BLaER1 treated with 17β-estradiol and CSF1 and Interleukin-3, amounts not matched to agents 10 nM and 100 nM (cell line): ENCODE measurements around the gene MRPL33.

ENCODE experiments used
- H3K27ac ChIP-seq, 11 experiments: shearing (Covaris generic); formaldehyde crosslinking; 2 replicates each; pipeline ENCODE4 v1.8.1; 2022
- H3K27me3 ChIP-seq, 11 experiments: shearing (Covaris generic); formaldehyde crosslinking; 2 replicates each; pipeline ENCODE4 v1.8.1; 2022
- H3K36me3 ChIP-seq, 11 experiments: shearing (Covaris generic); formaldehyde crosslinking; 2 replicates each; pipeline ENCODE4 v1.8.1; 2022
- H3K4me1 ChIP-seq, 10 experiments: shearing (Covaris generic); formaldehyde crosslinking; 2 replicates each; pipeline ENCODE4 v1.8.1; 2022
- H3K4me2 ChIP-seq, 11 experiments: shearing (Covaris generic); formaldehyde crosslinking; 2 replicates each; pipeline ENCODE4 v1.8.1; 2022
- H3K4me3 ChIP-seq, 10 experiments: shearing (Covaris generic); formaldehyde crosslinking; 2 replicates each; pipeline ENCODE4 v1.8.1; 2022
- H3K9ac ChIP-seq, 11 experiments: shearing (Covaris generic); formaldehyde crosslinking; 2 replicates each; pipeline ENCODE4 v1.8.1; 2022
- H3K9me3 ChIP-seq, 11 experiments: shearing (Covaris generic); formaldehyde crosslinking; replicated peaks in 1 of 11; 2 replicates each; pipeline ENCODE4 v1.8.1; 2022
- H4K20me1 ChIP-seq, 11 experiments: shearing (Covaris generic); formaldehyde crosslinking; 2 replicates each; pipeline ENCODE4 v1.8.1; 2022
- Cebpa-rat ChIP-seq, 11 experiments: shearing (Covaris generic); IDR thresholded peaks; 2 replicates each; pipeline ENCODE4 v1.8.1; 2022

Gene MRPL33

GRCh38 chr2:27771548-27772335 lies at the start of gene MRPL33:
TSS of gene MRPL33 (plus strand) at chr2:27771719. CDS start at chr2:27771778, 59 bp downstream.
- Histone ChIP-seq H3K4me2 (peak within 1 kb of the TSS; percentile 70 to 94 (median 85)), H3K4me3 (peak within 1 kb of the TSS; percentile 72 to 87 (median 80)), H4K20me1 (no peaks in the 10 kb centered on the region), H3K4me1 (peaks cover 23 to 55% (median 33%) of the 10 kb centered on the region in 10 experiments), H3K27ac (peak within 1 kb of the TSS; percentile 75 to 91 (median 84)), H3K36me3 (peaks cover 12 to 35% (median 28%) of the 10 kb centered on the region in 11 experiments; a peak in 20 of 22 replicates), H3K9me3 (peaks cover 0 to 7% (median 0%) of the 10 kb centered on the region in 11 experiments; a peak in 2 of 22 replicates), H3K9ac (peak within 1 kb of the TSS; percentile 78 to 90 (median 84)), H3K27me3 (no peaks in the 10 kb centered on the region)
- no peak for TF ChIP-seq Cebpa-rat (IDR thresholded peaks at IDR 0.05)

- Histone ChIP-seq H3K9me3 (no peaks in the 10 kb centered on the region), H3K4me2 (peak overlapping the region in 10 of 11 experiments; percentile 51 to 80 (median 69); a peak in 19 of 22 replicates), H4K20me1 (no peaks in the 10 kb centered on the region), H3K4me1 (peaks cover 22 to 63% (median 44%) of the 10 kb centered on the region in 10 experiments), H3K27ac (peak overlapping the region in 4 of 11 experiments; percentile 0 to 25 (median 18); a peak in 6 of 22 replicates), H3K36me3 (no peaks in the 10 kb centered on the region), H3K27me3 (peaks cover 0 to 6% (median 3%) of the 10 kb centered on the region in 11 experiments; a peak in 10 of 22 replicates), H3K9ac (0 out of 22 replicates have a peak overlapping the region, but pooled peaks of 1 of the 11 experiments have one; percentile 37), H3K4me3 (no peak overlapping the region)
- TF ChIP-seq Cebpa-rat (IDR thresholded peaks at IDR 0.05): no peak
These were observed 49.5 kb upstream of the MRPL33 start for GRCh38 chr2:27721884-27722485.

DNA sequence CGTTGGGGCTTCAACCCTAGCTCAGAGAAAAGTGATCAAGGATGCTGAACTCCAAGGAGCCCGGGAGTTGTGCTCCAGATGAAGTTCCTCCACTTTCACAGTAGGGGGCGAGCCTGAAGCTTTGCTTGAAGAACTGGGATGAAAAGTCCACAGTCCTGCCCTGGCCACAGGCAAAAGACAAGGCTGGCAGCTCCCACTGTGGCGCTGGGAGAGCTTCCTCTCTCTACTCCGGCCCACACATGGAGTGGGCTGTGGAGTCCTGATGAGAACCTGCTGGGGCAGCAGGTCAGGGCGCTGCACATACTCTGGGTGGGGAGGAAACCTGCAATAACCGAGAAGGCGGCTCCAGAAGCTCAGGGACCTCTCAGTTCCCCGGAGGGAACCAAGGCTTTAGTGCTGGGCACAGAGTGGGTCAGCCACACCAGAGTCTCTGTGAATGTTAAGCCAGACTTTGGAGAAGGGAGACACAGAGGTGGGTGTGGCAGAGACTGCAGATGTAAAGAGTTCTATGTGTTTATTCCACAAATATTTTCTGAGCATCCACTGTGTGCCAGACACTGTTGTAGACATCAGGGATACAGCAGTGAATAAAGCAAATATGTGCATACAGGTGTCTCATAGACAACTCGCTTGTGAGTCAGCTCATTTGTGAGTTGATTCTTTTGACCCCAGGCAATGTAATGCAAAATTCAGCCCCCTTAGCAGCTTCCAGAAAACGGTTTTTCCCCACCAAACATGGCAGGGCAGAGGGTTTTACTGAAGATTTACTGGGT lies 48.0 kb upstream of the MRPL33 start:
- peaks cover 24 to 68% (median 54%) of the 10 kb centered on the region in 10 experiments for H3K4me1 ChIP-seq

GRCh38 chr2:27724191-27724590 lies 47.3 kb upstream of the MRPL33 start:
- no peaks in the 10 kb centered on the region for H3K9me3 ChIP-seq
- H3K27ac ChIP-seq: peak overlapping the region in 2 of 11 experiments; percentile 11 to 16; a peak in 2 of 22 replicates
- 0 out of 22 replicates have a peak overlapping the region, but pooled peaks of 1 of the 11 experiments have one; percentile 8 for H3K9ac ChIP-seq
- H3K4me1 ChIP-seq: peaks cover 31 to 74% (median 61%) of the 10 kb centered on the region in 10 experiments
- H3K27me3 ChIP-seq: no peaks in the 10 kb centered on the region
- no peak overlapping the region for H3K4me3 ChIP-seq
- no peaks in the 10 kb centered on the region for H4K20me1 ChIP-seq
- H3K4me2 ChIP-seq: peak overlapping the region in 6 of 11 experiments; percentile 20 to 49 (median 34); a peak in 8 of 22 replicates
- no peaks in the 10 kb centered on the region for H3K36me3 ChIP-seq
- no peak for TF ChIP-seq Cebpa-rat (IDR thresholded peaks at IDR 0.05)

More for the DNA sequence above, 48.0 kb upstream of the MRPL33 start:
- Histone ChIP-seq H3K9ac (0 out of 22 replicates have a peak overlapping the region, but pooled peaks of 1 of the 11 experiments have one; percentile 23), H3K9me3 (no peaks in the 10 kb centered on the region), H3K27me3 (no peaks in the 10 kb centered on the region), H3K4me3 (no peak overlapping the region), H3K4me2 (peak overlapping the region in 6 of 11 experiments; percentile 23 to 67 (median 38); a peak in 10 of 22 replicates), H3K36me3 (no peaks in the 10 kb centered on the region), H4K20me1 (no peaks in the 10 kb centered on the region), H3K27ac (peak overlapping the region in 3 of 11 experiments; percentile 11 to 16 (median 12); a peak in 2 of 22 replicates)
- TF ChIP-seq Cebpa-rat (IDR thresholded peaks at IDR 0.05): no peak

GRCh38 chr2:27724905-27725701 lies 46.4 kb upstream of the MRPL33 start:
- no peak for TF ChIP-seq Cebpa-rat (IDR thresholded peaks at IDR 0.05)
- H3K27me3 ChIP-seq: no peaks in the 10 kb centered on the region
- H3K4me3 ChIP-seq: no peak overlapping the region
- no peaks in the 10 kb centered on the region for H3K36me3 ChIP-seq
- peak overlapping the region in 2 of 11 experiments; percentile 8 to 41; a peak in 1 of 22 replicates for H3K9ac ChIP-seq
- no peaks in the 10 kb centered on the region for H4K20me1 ChIP-seq
- peaks cover 40 to 75% (median 63%) of the 10 kb centered on the region in 10 experiments for H3K4me1 ChIP-seq
- no peak overlapping the region for H3K4me2 ChIP-seq
- H3K9me3 ChIP-seq: no peaks in the 10 kb centered on the region
- H3K27ac ChIP-seq: no peak overlapping the region

- no peak for TF ChIP-seq Cebpa-rat (IDR thresholded peaks at IDR 0.05)
- Histone ChIP-seq H3K4me2 (peak overlapping the region in 10 of 11 experiments; percentile 27 to 93 (median 83); a peak in 17 of 22 replicates), H3K36me3 (no peaks in the 10 kb centered on the region), H3K4me3 (no peak overlapping the region), H3K9ac (no peak overlapping the region), H4K20me1 (no peaks in the 10 kb centered on the region), H3K4me1 (peaks cover 39 to 67% (median 55%) of the 10 kb centered on the region in 10 experiments), H3K9me3 (no peaks in the 10 kb centered on the region), H3K27me3 (no peaks in the 10 kb centered on the region), H3K27ac (peak overlapping the region in 1 of 11 experiments; percentile 15; a peak in 2 of 22 replicates)
These were observed 44.3 kb upstream of the MRPL33 start for GRCh38 chr2:27727257-27727656.

- Histone ChIP-seq H3K4me1 (peaks cover 37 to 62% (median 53%) of the 10 kb centered on the region in 10 experiments), H4K20me1 (no peaks in the 10 kb centered on the region), H3K4me3 (no peak overlapping the region; a peak in 1 of 20 replicates), H3K4me2 (peak overlapping the region; percentile 56 to 93 (median 85)), H3K9ac (peak overlapping the region in 1 of 11 experiments; percentile 9; a peak in 1 of 22 replicates), H3K27ac (peak overlapping the region in 3 of 11 experiments; percentile 8 to 26 (median 8); a peak in 3 of 22 replicates), H3K9me3 (peaks cover 0 to 6% (median 0%) of the 10 kb centered on the region in 11 experiments; a peak in 6 of 22 replicates), H3K27me3 (no peaks in the 10 kb centered on the region), H3K36me3 (no peaks in the 10 kb centered on the region)
- no peak for TF ChIP-seq Cebpa-rat (IDR thresholded peaks at IDR 0.05)
These were observed 43.2 kb upstream of the MRPL33 start for GRCh38 chr2:27728081-27728858.
